C4-2B (cell line): ENCODE results near the gene DKC1.

Experiments
- H3K27ac ChIP-seq: fragments of 450-650 bp; 2 replicates; pipeline ENCODE4 v1.5.1; 2017
- CTCF ChIP-seq: fragments of 450-650 bp; conservative IDR thresholded peaks from 2 replicates; pipeline ENCODE4 v1.5.1; 2017; ENCODE audit warnings: mild to moderate bottlenecking
- ZFX ChIP-seq: fragments of 450-650 bp; IDR thresholded peaks from 2 replicates; pipeline ENCODE4 v1.6.1; 2017

DKC1 gene

GRCh38 chrX:154731184-154731583, 31.5 kb upstream of the DKC1 start:
- H3K27ac ChIP-seq: no peak overlapping the region; the same call in 1 of the 2 replicates

GRCh38 chrX:154731881-154732280, 30.8 kb upstream of the DKC1 start:
- no peak for TF ChIP-seq CTCF
- TF ChIP-seq ZFX: no peak
- H3K27ac ChIP-seq: no peak overlapping the region

More at GRCh38 chrX:154731184-154731583, 31.5 kb upstream of the DKC1 start:
- no peak for TF ChIP-seq CTCF
- no peak for TF ChIP-seq ZFX

GRCh38 chrX:154732421-154733065, 30.1 kb upstream of the DKC1 start:
- H3K27ac ChIP-seq: no peak overlapping the region
- TF ChIP-seq CTCF (no peak), ZFX (no peak)

GRCh38 chrX:154733066-154733425, 29.6 kb upstream of the DKC1 start:
- TF ChIP-seq ZFX (no peak), CTCF (no peak)
- H3K27ac ChIP-seq: no peak overlapping the region

- TF ChIP-seq CTCF (no peak), ZFX (no peak)
- H3K27ac ChIP-seq: no peak overlapping the region
These were observed 28.4 kb upstream of the DKC1 start for GRCh38 chrX:154734061-154734781.

- no peak for TF ChIP-seq CTCF
- no peak for TF ChIP-seq ZFX
These were observed 26.8 kb upstream of the DKC1 start for GRCh38 chrX:154735695-154736393.

GRCh38 chrX:154737136-154737535, 25.5 kb upstream of the DKC1 start:
- TF ChIP-seq ZFX: no peak
- no peak for TF ChIP-seq CTCF
- H3K27ac ChIP-seq: no peak overlapping the region

More at GRCh38 chrX:154735695-154736393, 26.8 kb upstream of the DKC1 start:
- H3K27ac ChIP-seq: no peak overlapping the region
